GM19193 (cell line): Measurements from ENCODE around the gene PGPEP1.

Experiments
- POLR2A ChIP-seq: IDR thresholded peaks from 4 replicates; pipeline ENCODE4 v1.6.1; 2011; ENCODE audit not compliant: insufficient read depth, insufficient read length; ENCODE audit errors: extremely low read depth

The PGPEP1 gene

DNA sequence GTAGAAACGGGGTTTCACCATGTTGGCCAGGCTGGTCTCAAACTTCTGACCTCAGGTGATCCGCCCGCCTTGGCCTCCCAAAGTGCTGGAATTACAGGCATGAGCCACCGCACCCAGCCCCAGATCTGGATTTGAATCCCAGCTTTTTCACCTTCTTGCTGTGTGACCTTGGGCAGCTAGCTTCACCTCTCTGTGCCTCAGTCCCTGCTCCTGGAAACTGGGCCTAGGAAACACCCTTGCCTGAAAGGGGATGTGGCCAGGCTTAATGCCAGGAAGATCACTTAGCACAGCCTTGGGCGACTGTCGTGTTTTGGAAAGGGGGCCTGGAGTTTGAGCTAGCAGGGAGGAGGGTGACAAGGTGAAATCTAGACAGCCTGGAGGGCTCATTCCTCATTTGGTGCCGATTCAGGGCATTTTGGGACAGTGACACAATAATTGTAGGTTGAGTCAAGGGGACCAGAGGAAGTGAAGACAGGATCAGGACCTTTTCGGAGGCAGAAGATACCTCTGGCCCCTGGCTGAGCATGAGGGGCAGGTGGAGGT lies 1.8 kb downstream of the PGPEP1 start:
- no peak for TF ChIP-seq POLR2A

DNA sequence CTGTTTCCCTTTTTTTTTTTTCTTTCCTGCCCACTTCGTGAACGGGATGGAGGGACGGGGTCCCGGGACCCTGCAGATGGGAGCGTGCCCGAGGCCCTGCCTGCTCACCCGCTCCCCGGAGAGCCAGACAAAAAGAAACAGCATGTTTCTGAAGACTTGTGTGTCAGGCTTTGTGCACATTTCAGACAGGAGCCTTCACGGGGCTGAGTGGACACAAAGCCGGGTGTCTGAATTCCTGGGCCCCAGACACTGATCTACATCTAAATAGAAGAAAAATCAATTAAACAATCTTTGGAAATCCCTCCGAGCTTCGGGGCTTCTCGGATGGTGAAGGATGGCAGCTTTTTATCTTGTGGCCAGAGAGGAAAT lies 4.2 kb downstream of the PGPEP1 start:
- TF ChIP-seq POLR2A = no peak

DNA sequence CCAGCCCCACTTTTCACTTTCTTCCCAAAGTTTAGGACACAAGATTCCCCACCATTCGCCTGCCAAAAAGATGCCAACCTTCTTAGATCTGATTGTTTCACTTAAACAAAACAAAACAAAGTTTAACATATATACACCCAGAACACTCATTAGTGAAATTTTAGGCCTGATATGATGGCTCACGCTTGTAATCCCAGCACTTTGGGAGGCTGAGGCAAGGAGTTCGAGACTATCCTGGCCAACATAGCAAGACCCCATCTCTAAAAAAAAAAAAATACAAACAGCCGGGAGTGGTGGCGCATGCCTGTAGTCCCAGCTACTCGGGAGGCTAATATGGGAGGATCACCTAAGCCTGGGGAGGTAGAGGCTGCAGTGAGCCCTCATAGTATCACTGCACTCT lies 4.9 kb downstream of the PGPEP1 start:
- no peak for TF ChIP-seq POLR2A

DNA sequence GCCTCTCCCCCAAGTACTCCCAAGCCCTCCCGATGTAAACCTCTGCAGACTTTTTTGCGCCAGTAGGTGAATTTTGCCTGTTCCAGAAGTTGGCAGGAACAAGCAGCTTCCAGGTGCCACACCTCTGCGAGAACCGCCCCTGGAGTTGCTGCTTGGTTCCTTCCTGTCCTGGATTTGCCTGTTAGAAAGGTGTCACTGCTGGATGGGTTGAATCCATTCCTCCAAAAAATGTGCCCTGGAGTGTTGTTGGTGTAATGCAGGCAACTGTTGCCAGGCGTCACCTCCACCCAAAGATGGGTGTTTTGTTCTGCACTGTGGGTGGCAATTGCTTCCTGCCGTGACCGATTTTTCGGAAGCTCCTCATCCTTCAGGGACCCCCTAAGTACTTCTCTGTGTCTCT lies 5.7 kb downstream of the PGPEP1 start:
- no peak for TF ChIP-seq POLR2A

DNA sequence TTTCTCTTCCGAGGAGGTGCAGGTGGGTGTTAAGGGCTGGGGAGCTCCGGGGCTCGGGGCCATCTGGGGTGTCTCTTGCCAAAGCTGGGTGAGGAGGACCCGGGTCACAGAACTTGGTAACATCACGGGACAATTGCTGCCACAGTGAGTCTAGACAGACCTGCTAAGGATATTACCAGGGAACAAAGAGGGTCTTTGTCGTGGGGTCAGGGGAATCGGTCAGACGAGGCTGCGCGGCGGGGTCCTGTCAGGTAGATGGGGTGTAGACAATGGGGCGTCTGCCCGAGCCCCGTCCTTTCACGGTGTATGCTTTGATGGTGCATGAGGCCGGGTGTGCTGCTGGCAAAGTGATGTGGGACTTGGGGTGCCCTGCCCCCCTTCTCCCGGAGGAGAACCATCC lies 7.8 kb downstream of the PGPEP1 start:
- TF ChIP-seq POLR2A = no peak

DNA sequence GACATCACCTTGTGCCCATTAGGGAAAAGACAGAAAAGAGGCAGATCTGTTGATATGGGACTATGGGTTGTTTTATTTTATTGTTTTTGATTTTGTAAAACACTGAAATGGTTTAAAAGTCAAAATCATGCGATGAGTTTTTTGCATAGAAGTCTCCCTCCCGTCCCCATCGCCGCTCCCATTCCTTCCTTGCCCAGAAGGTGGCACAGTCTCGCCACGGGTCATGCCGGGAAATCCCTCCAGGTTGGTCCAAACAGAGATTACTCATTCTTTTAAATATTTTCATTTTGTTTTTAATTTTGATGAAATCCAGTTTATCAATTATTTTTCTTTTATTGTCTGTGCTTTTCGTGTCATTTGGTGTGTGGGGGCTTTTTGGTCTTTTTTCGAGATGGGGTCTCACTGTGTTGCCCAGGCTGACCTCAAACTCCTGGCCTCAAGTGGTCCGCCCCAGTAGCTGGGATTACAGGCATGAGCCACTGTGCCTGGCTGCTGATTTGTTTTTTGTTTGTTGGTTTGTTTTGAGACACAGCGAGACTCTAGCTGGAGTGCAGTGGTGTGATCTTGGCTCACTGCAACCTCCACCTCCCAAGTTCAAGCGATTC lies 9.2 kb downstream of the PGPEP1 start:
- no peak for TF ChIP-seq POLR2A

DNA sequence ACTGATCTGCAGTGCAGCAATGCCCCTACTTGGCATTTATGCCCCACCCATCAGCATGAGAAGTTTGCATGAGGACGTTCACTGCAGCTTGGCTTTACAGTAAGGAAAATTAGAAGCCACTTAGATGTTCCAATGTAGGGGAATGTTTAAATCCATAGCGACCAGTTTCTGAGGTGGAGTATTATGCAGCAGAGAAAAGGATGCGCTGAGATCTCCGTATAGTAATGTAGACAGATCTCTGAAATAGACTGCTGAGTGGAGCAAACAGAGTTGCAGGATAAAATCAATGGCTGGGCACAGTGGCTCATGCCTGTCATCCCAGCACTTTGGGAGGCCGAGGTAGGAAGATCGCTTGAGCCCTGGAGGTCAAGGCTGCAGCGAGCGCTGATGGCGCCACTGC lies 10.1 kb downstream of the PGPEP1 start:
- TF ChIP-seq POLR2A = no peak

DNA sequence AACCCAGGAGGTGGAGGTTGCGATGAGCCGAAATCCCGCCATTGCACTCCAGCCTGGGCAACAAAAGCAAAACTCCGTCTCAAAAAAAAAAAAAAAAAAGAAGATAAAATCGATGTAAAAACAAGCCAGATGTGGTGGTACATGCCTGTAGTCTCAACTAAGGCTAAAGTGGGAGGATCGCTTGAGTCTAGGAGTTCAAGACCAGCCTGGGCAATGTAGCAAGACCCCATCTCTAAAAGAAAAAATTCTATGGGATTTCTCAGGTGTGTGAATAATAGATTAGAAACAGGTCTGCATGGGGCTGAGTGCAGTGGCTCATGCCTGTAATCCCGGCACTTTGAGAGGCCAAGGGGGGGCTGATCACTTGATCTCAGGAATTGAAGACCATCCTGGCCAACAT lies 11.1 kb downstream of the PGPEP1 start:
- TF ChIP-seq POLR2A = no peak

DNA sequence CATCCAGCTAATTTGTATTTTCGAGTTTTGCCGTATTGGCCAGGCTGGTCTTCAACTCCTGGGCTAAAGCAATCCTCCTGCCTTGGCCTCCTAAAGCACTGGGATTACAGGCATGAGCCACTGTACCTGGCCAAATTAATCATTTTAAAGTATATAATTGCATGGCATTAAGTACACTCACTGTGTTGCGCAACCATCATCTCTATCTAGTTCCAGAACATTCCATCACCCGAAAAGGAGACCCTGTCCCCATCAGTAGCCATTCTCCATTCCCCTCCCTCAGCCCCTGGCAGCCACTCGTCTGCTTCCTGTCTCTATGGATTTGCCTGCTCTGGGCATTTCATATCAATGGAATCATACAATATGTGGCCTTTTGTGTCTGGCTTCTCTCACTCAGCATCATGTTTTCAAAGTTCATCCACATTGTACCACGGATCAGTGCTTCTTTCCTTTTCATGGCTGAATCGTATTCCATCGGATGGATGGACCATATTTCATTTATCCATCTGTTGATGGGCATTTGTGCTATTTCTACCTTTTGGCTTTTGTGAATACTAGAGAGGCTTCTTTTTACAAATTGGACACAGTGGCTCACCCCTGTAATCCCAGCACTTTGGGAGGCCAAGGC lies 13.1 kb downstream of the PGPEP1 start:
- TF ChIP-seq POLR2A = no peak

DNA sequence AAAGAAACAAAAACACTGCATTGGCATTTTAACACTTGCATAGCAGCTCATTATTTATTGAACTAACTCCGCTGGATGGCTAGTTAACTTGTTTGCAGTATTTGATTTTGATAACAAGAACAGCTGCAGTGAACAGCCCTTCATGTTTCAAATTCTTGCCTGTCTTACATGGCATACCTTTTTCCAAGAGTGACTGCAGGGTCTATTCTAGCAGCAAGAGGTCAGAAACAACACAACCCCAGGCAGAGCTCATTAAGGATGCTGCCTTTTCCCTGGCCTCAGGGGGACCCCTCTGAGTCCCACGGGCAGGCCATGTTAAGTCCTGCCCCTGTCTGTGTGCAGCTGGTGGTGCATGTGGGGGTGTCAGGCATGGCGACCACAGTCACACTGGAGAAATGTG lies 16.6 kb downstream of the PGPEP1 start:
- TF ChIP-seq POLR2A = no peak

DNA sequence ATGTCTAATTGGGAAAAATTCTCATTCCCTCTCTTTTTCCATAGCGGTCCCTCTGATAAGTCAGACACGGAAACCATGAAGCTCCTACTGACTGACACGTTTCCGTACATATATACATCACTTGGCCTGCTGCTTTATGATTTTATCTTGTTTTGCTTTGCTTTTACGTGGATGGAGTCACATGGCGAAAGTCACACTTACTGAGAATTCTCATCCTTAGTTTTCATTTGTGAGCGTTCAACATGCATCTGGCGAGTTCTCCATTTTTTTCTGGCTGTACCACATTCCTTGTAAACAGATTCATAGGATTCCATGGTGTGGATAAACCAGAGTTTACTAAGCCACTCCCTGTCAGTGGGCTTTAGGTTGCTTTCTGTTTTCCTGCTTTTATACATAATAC lies 21.2 kb downstream of the PGPEP1 start:
- TF ChIP-seq POLR2A = no peak

DNA sequence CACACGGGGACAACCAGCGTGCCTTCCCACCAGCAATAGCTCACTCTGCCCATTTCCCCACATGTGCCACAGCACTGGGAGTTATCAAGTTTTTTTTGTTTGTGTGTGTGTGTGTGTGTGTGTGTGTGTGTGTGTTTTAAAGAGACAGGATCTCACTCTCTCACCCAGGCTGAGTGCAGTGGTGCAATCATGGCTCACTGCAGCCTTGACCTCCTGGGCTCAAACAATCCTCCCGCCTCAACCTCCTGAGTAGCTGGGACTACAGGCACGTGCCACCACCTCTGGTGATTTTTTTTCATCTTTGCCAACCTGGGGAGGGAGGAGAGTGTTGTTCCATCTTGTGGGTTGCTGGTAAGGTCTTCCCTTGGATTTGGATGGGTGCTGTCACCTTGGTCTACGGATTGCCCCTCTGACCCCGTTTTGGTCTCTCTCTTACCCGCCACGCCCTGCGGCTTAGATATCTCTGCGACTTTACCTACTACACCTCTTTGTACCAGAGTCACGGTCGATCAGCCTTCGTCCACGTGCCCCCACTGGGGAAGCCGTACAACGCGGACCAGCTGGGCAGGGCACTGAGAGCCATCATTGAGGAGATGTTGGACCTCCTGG lies 22.6 kb downstream of the PGPEP1 start:
- no peak for TF ChIP-seq POLR2A

DNA sequence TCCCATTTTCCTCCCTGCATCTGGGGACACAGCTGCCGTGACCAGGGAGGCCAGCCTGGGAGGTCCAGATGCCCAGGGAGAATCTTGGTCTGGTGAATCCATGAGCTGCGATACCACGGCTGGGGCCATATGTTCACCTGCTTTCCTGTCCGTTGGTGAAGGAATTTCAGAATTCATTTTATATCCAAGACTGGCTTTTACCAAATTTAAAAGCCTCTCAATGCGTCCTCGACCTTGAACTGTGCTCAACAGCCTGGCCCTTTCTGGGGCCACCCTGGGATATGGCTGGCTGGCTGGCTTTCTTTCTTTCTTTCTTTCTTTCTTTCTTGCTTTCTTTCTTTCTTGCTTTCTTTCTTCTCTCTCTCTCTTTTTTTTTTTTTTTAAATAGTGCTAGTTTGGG lies 23.4 kb downstream of the PGPEP1 start:
- TF ChIP-seq POLR2A = no peak

DNA sequence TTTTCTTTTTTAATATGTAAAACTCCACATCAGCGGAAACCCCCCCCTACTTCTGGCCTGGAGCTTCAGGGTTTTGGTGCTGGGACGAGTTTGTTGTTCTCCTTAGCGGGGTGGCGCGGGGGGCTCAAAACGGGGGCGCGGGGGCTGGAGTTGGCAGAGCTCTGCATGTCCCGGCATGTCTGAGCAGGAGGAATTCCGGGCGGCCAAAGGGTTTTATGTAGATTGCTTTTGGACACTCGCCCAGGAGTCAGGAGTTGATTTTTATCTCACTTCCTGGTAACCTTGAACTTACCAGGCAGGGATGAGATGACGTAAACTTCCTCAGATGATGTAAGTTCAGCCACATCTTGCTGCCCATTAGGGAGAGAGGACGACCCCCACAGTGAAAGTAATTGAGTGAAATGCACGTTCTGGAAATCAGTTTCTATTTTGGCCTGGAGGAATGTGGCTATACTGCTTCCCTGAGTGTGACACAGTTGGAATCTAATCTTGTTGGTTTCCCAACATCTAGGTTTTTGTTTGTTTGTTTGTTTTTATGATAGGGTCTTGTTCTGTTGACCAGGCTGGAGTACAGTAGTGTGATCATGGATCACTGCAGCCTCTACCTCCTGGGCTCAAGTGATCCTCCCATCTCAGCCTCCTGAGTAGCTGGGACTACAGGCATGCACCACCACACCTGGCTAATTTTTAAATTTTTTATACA lies 24.6 kb downstream of the PGPEP1 start:
- no peak for TF ChIP-seq POLR2A

DNA sequence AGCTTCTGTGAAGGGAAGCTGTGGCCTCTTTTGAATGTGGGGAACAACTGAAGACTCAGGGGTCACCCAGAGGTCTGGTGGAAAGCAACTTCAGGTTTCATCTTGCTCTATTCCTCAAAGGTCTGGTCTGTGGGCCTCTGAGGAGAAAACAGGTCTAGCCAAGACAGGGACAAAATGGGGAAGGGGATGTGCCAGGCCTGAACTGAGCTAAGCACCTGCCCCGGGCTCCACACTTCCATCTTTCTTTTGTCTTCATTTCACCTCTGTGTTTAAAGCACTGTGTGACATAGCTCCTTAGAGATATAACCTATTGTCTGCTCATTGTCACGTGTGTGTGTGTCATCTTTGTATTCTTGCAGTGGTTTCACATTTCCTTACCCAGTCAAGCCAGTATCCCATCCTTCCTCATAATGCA lies 25.6 kb downstream of the PGPEP1 start:
- TF ChIP-seq POLR2A = no peak
